ENCODE measurements around the gene FAAP20. TPM values are rescaled to one million over a fixed set of nuclear protein-coding genes. Genes with fewer than 3 reads are reported as not detected.

FAAP20 gene
- total and polyA plus RNA-seq, 2 experiments from 2014 or later, result 79.1 to 167 TPM

GRCh38 chr1:2168090-2168489, 26.5 kb downstream of the FAAP20 start (continued):
- TF ChIP-seq ZNF462 (CRISPR knock-in tag; IDR thresholded peaks at IDR 0.05), result no peak
- TF ChIP-seq CTCF (conservative IDR thresholded peaks at IDR 0.05; ENCODE audit: low read depth in 2 of 2), result no peak
- TF ChIP-seq JUNB (IDR thresholded peaks at IDR 0.05; ENCODE audit: unreplicated experiment), result no peak
- TF ChIP-seq ETS1 (IDR thresholded peaks at IDR 0.05), result no peak

- H3F3A ChIP-seq (replicated peaks; ENCODE audit: low read depth), result peaks cover 3% of the 10 kb centered on the region; the same call in 1 of the 2 replicates
- no peak for TF ChIP-seq STAT1 (IDR thresholded peaks at IDR 0.05; ENCODE audit: unreplicated experiment)
- TF ChIP-seq ZNF331 (CRISPR knock-in tag; IDR thresholded peaks at IDR 0.05; ENCODE audit: low read depth), result no peak
- no peak for TF ChIP-seq EZH2phosphoT487 (IDR thresholded peaks at IDR 0.05; ENCODE audit: unreplicated experiment)
- TF ChIP-seq NANOG (IDR thresholded peaks at IDR 0.05; ENCODE audit: borderline replicate concordance), result no peak
- no peak for TF ChIP-seq CREB1 (CRISPR knock-in tag; IDR thresholded peaks at IDR 0.05; ENCODE audit: low read depth)
- no peaks in the 10 kb centered on the region for H3K9me2 ChIP-seq (ENCODE audit: insufficient read depth)
- no peaks in the 10 kb centered on the region; the same call in 1 of the 2 replicates for H4K20me1 ChIP-seq (replicated peaks; ENCODE audit: insufficient read depth)
- Mint-ChIP-seq H3K9me3 (no peaks in the 10 kb centered on the region), H3K4me3 (no peak overlapping the region), H3K36me3 (ENCODE audit: low read depth) (peaks cover 20% of the 10 kb centered on the region), H3K27ac (no peak overlapping the region; the same call in 1 of the 2 replicates), H3K4me1 (peaks cover 2% of the 10 kb centered on the region; the same call in 1 of the 3 replicates), H3K27me3 (ENCODE audit: insufficient read depth, low read depth, poor library complexity) (peaks cover 5% of the 10 kb centered on the region)
- H3K4me3 ChIP-seq, result no peak overlapping the region
- H3K79me2 ChIP-seq (replicated peaks; ENCODE audit: insufficient read depth), result no peaks in the 10 kb centered on the region
- DNase-seq (ENCODE audit: low spot score) (no peak), ATAC-seq (no peak)
- no peak overlapping the region for H3K4me2 ChIP-seq
- H3K4me1 ChIP-seq (ENCODE audit: insufficient read depth), result 0 out of 2 replicates have a peak, but pooled peaks cover 3% of the 10 kb centered on the region
- H3K27ac ChIP-seq (ENCODE audit: low read depth), result no peak overlapping the region
- no peaks in the 10 kb centered on the region for H3K36me3 ChIP-seq (ENCODE audit: insufficient read depth)
- H2AFZ ChIP-seq, result no peak overlapping the region
- H3K27me3 ChIP-seq (ENCODE audit: insufficient read depth), result no peaks in the 10 kb centered on the region
Observed at GRCh38 chr1:2166695-2167094, 27.9 kb downstream of the FAAP20 start.
